Breast epithelium (tissue), 4 donors: Measurements from ENCODE around the gene FCAMR. TPM values are rescaled to one million over a fixed set of nuclear protein-coding genes. Genes with fewer than 3 reads are reported as not detected.

ENCODE experiments used
- DNase-seq, 2 donors: peaks; one replicate each; pipeline ENCODE4 v3.0.0-alpha.2; 2019; ENCODE audit warnings: low spot score in 2 of 2
- H3K27ac ChIP-seq, 2 donors: fragments of 200-600 bp; sonication (generic) in 1 of 2; one replicate each; pipeline ENCODE4 v1.5.1; 2016 to 2019; ENCODE audit warnings: mild to moderate bottlenecking in 1 of 2
- H3K27me3 ChIP-seq, 2 donors: fragments of 200-600 bp; sonication (generic) in 1 of 2; one replicate each; pipeline versions ENCODE4 v1.5.1 to v1.6.0; 2017 to 2019; ENCODE audit warnings: control low read depth in 1 of 2, mild to moderate bottlenecking in 1 of 2
- H3K36me3 ChIP-seq: fragments of 200-600 bp; one replicate; pipeline ENCODE4 v1.5.1; 2019
- H3K4me1 ChIP-seq, 2 donors: fragments of 200-600 bp; sonication (generic); one replicate each; pipeline ENCODE4 v1.5.1; 2016 to 2019; ENCODE audit warnings: control low read depth in 1 of 2
- H3K4me3 ChIP-seq, 3 donors: fragments of 200-600 bp; sonication (generic); 1 replicate in 2 of 3; 2 replicates in 1 of 3; pipeline ENCODE4 v1.5.1; 2016 to 2019; ENCODE audit warnings: mild to moderate bottlenecking in 3 of 3, moderate library complexity in 2 of 3
- H3K9me3 ChIP-seq, 2 donors: fragments of 200-600 bp; sonication (generic) in 1 of 2; one replicate each; pipeline ENCODE4 v1.5.1; 2016 to 2019; ENCODE audit warnings: control low read depth in 1 of 2
- POLR2A ChIP-seq: fragments of 450-650 bp; IDR thresholded peaks from one replicate; pipeline ENCODE4 v1.6.1; 2016; ENCODE audit warnings: antibody characterized with exemption, mild to moderate bottlenecking, moderate library complexity
- POLR2AphosphoS5 ChIP-seq, 3 donors: sonication (generic); formaldehyde crosslinking; IDR thresholded peaks; one replicate each; pipeline ENCODE4 v1.6.1; 2017; ENCODE audit warnings: antibody characterized with exemption in 3 of 3
- intact Hi-C: fragments of 100-400 bp; cut with DNase I; formaldehyde crosslinking; loops from one replicate; pipeline ENCODE4 v1.15.1; 2023; ENCODE audit warnings: low total_unique reads
- total RNA-seq, 3 donors: library from RNA; depleted of rRNA; stranded (reverse); fragments of >200 nt; gene quantifications; one replicate each; pipeline ENCODE4 v1.1.0, GENCODE V29; 2016
- TF ChIP-seq, protein P1 (sequence below), 3 donors: fragments of 450-650 bp; IDR thresholded peaks; one replicate each; pipeline ENCODE4 v1.5.1; 2016 to 2017; ENCODE audit warnings: antibody characterized with exemption in 3 of 3, mild to moderate bottlenecking in 3 of 3, moderate library complexity in 3 of 3

The FCAMR gene
- total RNA-seq, 3 donors from 2014 or later: not detected

DNA sequence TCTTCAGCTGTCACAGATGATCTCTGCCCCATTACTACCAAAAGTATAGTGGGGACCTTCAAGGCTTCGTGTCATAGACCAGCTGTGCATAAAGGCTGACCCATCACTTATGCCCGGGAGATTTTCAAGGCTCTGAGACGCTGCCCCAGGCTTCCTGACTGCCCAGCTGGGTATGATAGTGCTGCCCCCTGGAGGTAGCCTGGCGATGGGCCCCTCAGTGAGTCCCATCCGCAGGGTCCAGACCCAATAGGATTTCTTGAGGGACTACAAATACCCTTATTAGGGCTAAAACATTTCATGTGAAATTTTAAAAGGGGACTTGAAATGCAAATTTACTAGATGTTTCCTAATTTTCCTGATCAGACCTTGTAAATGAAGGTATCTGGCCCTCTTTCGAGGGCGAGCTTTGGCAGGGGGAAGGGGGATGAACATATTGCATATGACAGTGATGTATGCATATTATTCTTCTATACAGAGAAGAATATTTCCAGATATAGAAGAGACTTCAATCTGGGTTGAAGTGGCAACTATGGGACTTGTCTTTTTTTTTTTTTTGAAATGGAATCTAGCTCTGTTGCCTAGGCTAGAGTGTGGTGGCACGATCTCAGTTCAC is 36.8 kb downstream of the FCAMR start:
- Histone ChIP-seq H3K4me1 (no peaks in the 10 kb centered on the region), H3K27ac (no peak overlapping the region), H3K27me3 (no peaks in the 10 kb centered on the region), H3K9me3 (no peaks in the 10 kb centered on the region), H3K36me3 (no peaks in the 10 kb centered on the region), H3K4me3 (no peak overlapping the region)
- intact Hi-C loops: no loop called here
- no peak for TF ChIP-seq POLR2AphosphoS5 (IDR thresholded peaks at IDR 0.05)
- TF ChIP-seq, protein P1, sequence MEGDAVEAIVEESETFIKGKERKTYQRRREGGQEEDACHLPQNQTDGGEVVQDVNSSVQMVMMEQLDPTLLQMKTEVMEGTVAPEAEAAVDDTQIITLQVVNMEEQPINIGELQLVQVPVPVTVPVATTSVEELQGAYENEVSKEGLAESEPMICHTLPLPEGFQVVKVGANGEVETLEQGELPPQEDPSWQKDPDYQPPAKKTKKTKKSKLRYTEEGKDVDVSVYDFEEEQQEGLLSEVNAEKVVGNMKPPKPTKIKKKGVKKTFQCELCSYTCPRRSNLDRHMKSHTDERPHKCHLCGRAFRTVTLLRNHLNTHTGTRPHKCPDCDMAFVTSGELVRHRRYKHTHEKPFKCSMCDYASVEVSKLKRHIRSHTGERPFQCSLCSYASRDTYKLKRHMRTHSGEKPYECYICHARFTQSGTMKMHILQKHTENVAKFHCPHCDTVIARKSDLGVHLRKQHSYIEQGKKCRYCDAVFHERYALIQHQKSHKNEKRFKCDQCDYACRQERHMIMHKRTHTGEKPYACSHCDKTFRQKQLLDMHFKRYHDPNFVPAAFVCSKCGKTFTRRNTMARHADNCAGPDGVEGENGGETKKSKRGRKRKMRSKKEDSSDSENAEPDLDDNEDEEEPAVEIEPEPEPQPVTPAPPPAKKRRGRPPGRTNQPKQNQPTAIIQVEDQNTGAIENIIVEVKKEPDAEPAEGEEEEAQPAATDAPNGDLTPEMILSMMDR (IDR thresholded peaks at IDR 0.05): peak in 1 of 3 donors; percentile 19
- no peak for DNase-seq

DNA sequence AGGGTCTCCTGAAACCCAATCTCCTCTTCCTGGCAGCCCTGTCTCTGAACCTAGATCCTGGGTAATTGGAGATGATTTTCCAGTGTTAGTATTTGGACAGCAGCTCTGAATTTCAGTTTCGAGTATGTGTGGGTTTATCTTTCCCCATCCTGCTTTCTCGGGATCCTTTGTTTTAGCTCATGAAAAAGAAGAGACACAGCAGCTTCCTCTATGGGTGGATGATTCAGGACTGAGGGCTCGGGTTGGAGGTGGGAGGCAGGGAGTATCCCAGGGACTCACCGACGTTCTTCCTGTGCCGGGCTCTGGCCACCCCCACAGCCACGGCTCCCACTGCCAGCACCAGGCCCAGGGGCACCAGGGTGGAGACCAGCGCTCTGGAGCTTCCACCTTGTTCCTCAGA is 38.1 kb downstream of the FCAMR start:
- H3K36me3 ChIP-seq: no peaks in the 10 kb centered on the region
- H3K27me3 ChIP-seq: no peaks in the 10 kb centered on the region
- H3K27ac ChIP-seq: no peak overlapping the region
- H3K9me3 ChIP-seq: no peaks in the 10 kb centered on the region
- no peak for TF ChIP-seq POLR2A
- no peak for TF ChIP-seq POLR2AphosphoS5 (IDR thresholded peaks at IDR 0.05)
- TF ChIP-seq, protein P1 (IDR thresholded peaks at IDR 0.05): no peak
- intact Hi-C loops: no loop called here
- no peak for DNase-seq
- no peak overlapping the region for H3K4me3 ChIP-seq
- no peaks in the 10 kb centered on the region for H3K4me1 ChIP-seq

DNA sequence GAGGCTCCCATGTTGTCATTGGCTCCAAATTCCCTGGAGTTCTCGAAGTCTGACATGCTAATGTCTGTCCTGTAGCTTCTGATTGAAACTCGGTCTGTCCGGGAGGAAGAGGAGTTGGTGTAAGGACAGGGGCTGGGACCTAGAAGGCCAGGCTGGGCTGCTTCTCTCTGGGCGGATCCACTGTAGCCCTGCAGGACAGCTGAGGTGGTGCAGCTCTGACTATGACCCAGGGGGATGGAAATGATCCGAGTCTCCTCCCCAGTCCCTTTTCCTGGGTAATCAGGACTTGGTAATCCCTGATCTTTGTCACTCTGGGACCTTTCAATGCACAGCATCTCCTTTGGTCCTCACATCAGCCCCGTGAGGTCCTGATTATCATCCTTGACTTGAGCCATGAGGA is 38.6 kb downstream of the FCAMR start:
- no peak for DNase-seq
- H3K27me3 ChIP-seq: no peaks in the 10 kb centered on the region
- TF ChIP-seq POLR2AphosphoS5 (IDR thresholded peaks at IDR 0.05) (no peak), POLR2A (no peak)
- TF ChIP-seq, protein P1 (IDR thresholded peaks at IDR 0.05): no peak
- H3K36me3 ChIP-seq: no peaks in the 10 kb centered on the region
- H3K9me3 ChIP-seq: no peaks in the 10 kb centered on the region
- H3K27ac ChIP-seq: no peak overlapping the region
- intact Hi-C loops: no loop called here
- H3K4me1 ChIP-seq: no peaks in the 10 kb centered on the region
- H3K4me3 ChIP-seq: no peak overlapping the region

DNA sequence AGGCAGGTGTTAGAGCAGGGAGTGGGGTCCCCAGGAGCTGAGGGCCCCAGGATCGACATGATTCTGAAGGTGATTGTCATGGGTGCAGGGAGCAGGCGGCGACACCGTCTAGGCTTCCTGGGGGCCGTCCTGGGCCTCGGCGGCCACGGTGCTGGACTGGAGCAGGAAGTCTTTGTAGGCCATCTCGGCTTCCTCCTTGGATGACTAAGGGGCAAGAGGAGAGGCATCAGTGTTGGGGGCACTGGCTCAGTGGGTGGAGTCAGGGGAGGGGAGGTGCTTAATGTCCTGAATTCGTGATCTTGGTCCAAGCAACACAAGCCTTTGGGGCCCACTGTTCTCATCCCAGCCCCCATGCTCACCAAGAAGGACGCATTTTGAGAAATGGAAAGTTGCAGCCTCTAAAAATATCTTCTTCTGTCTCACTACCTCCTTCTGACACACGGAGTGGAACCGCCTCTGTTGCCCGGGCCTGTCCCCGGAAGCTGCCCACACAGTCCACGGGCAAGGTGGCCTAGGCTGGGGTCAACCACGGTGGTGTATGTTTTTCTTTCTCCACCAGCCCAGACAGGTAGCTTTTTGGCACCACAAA is 40.0 kb downstream of the FCAMR start:
- H3K4me3 ChIP-seq: no peak overlapping the region
- H3K4me1 ChIP-seq: no peaks in the 10 kb centered on the region
- peak overlapping the region; percentile 12 to 26 for H3K27ac ChIP-seq
- intact Hi-C loops: no loop called here
- H3K27me3 ChIP-seq: no peaks in the 10 kb centered on the region
- no peaks in the 10 kb centered on the region for H3K9me3 ChIP-seq
- H3K36me3 ChIP-seq: no peaks in the 10 kb centered on the region
- no peak for DNase-seq
- no peak for TF ChIP-seq POLR2AphosphoS5 (IDR thresholded peaks at IDR 0.05)
- TF ChIP-seq, protein P1 (IDR thresholded peaks at IDR 0.05): no peak
- TF ChIP-seq POLR2A: no peak

DNA sequence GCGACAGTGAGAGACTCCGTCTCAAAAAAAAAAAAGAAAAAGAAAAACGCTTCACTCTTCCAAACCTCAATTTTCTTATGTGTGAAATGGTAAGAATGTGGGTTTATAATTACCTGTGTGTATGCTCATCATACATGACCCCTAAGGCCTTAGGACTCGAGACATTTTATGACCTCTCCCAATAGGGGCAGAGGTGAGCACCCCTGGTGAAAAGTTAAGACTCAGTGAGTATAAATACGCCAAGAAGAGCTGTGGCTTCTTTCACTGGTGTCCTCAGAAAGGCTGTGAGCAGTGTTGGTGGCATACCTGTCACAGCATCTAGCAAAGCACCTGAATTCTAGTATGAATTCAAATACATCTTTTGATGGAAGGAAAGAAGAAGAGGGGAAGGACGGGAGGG is 40.7 kb downstream of the FCAMR start:
- Histone ChIP-seq H3K36me3 (no peaks in the 10 kb centered on the region), H3K27ac (no peak overlapping the region), H3K9me3 (no peaks in the 10 kb centered on the region)

More for the DNA sequence above, 40.7 kb downstream of the FCAMR start:
- intact Hi-C loops: no loop called here
- DNase-seq: no peak
- TF ChIP-seq, protein P1 (IDR thresholded peaks at IDR 0.05): no peak
- no peak for TF ChIP-seq POLR2AphosphoS5 (IDR thresholded peaks at IDR 0.05)
- no peak for TF ChIP-seq POLR2A
- Histone ChIP-seq H3K4me1 (no peaks in the 10 kb centered on the region), H3K4me3 (no peak overlapping the region), H3K27me3 (no peaks in the 10 kb centered on the region)
